ENCODE results near the gene GNAI1.

GNAI1 gene

DNA sequence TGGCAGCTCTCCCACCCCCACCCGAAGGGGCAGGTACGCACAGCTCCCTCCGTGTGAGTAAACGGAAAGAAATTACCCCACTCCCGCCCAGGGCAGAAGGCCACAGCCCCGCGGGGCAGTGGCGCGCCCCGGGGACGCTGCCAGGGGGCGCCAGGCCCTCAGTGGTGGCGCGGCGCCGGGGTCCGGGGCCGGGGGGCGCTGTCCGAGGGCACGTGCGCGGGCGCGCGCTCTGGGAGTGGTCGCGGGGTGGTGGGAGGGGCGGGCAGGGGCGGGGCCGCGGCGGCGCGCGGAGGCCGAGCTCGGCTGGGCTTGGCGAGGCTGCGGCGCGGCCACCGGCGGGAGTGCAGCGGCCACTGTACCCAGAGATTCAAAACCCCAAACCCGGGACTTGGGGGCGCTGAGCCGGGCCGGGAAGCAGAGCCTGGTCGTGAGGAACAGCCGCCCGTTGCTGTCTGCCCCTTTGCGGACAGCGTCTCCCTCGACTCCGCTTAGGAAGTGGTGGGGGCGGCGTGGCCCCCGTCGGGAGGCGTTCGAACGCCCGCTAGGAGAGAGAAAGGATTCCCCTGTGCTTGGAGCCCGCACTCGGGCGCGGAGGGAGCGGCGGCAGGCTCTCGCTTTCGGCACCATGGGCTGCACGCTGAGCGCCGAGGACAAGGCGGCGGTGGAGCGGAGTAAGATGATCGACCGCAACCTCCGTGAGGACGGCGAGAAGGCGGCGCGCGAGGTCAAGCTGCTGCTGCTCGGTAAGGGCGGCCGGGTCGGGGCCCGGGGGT is at the start of gene GNAI1:
Gene GNAI1, plus strand, starts transcription at position 296 of the 773 bp plus-strand sequence. Its CDS starts 330 bp downstream, at position 626.
- peak; percentile 88 for DNase-seq

DNA sequence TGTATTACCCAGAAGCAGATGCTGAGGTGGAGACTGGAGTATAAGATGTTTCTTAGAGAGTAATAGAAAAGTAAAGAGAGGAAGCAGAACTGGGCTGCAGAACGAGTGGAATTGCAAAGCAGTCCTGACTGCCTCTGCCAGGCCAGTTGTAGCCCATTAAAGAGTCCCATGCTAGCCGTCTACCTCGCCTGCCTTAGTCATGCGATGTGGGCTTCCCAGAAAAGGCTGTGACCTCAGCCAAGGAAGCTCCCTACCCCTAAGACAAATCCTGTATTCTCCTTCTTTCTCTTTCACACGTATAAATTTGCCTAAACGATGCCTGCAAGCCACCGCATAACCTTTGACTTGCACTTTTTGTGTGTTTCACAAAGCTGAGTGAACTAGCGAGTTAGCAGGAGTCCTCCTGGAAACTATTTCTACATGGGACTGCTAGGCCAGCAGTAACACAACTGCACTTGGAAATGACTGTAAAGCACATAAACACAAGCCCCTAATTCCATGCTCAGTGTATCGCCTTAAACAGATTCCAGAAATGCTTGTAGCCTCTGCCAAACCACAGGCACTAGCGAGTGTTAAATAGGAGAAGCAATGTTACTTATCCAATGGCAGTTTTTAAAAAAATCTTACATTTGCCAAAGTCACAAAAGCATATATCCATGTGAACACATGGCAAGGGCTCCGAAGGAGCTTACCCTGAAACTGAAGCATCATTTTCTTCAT is 47.4 kb upstream of the GNAI1 start:
- DNase-seq, result no peak

DNA sequence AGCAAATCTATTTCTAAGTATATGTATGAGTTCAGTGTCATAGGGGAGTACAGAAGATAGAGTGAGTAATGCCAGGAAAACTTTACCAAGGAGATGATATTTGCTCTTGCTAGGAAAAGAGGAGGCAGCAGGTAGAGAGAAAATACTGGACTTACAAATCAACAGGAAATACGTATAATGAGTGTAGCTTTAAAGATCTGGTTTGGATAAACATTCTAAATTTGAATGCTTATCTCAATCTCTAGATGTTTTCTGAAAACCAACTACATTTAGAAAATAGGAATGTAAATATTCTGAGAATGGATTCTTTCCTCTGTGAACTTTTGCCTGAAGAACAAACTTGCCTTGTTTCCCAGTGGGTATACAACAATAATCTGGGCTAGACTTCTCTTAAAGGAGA is 46.9 kb upstream of the GNAI1 start:
- DNase-seq, result no peak

- DNase-seq, result no peak
Measured at GRCh38 chr7:80088705-80089104, 45.9 kb upstream of the GNAI1 start.

DNA sequence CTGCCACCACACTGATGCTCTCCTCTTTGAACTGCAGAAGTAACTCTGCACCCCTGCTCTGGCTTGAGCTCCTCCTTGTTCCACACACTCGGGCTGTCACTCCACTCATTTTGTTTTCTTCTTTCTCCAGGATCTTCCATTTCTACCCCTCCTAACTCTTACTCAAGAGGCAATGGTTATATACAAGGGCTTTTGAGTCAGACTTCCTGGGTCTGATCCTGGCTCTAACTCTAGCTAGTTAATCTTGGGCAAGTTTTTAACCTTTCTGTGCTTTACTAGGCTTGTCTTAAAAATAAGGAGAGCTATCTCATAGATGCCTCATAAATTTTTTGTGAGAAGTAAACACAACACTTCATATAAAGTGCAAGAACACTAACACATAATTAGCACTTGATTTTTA is 45.3 kb upstream of the GNAI1 start:
- DNase-seq, result no peak

DNA sequence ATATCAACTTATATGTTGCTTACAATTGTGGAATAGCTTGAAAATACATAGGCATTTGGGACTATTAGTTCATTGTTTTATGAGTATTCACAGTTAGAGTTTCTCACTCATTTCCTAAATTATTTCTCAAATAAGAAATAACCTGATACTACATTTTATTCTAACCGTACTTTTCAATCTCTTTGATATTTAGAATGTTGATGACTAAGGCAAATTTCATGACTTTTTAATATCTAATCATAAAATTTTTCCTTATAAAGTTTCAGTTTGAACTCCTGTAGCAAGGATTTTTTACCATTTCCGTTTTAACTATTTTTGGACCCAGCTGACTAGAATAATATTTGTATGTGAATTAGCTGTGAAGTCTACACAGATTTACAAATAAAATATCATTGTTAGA is 41.3 kb upstream of the GNAI1 start:
- no peak for DNase-seq

- peak; percentile 50 for DNase-seq
Measured at GRCh38 chr7:80095545-80095944, 39.1 kb upstream of the GNAI1 start.

DNA sequence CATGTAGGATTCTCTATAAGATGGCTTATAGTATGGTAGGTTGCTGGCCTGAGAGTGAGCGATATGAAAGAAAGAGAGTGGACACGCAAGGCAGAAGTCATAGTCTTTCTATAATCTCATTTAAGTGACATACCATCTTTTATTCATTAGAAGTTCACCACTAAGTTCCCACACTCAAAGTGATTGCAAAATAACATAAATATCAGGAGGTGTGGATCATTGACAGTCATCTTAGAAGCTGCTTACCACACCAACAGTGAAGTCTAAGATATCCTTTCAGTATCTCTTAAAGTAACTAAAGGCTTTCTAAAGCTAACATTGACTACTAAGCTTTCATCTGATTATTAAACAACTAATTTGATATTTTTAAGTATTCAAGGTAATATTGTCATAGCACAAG is 36.9 kb upstream of the GNAI1 start:
- DNase-seq, result no peak

- peak; percentile 40 for DNase-seq
Measured at GRCh38 chr7:80098795-80099194, 35.8 kb upstream of the GNAI1 start.

GRCh38 chr7:80100254-80100653 is 34.4 kb upstream of the GNAI1 start:
- DNase-seq, result no peak

DNA sequence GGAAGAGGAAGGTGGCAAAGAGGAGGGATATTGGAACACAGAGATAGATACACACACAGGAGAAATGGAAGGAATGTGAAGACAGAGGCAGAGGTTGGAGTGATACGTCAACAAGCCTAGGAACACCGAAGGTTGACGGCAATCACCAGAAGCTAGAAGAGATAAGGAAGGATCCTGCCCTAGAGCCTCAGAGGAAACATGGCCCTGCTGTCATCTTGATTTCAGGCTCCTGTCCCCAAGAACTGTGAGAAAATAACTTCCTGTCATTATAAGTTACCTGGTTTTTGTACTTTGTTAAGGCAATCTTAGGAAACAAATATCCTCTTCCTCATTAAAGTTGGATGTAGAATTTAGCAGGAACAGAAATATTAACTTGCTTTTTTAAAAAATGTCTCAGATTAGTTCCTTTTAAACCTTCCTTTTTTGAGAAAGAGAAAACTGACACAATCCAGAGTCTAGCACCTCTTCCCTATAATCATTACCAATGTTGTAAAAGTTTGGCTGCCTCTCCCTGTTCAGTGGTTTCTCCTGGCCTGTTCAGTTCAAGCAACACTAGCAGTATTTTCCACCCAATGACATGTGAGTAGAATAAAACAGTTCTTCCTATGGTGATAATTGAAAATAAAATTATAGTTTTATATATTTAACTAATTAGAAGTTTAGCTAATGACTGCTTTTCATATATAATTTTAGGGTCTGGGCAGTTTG is 28.8 kb upstream of the GNAI1 start:
- no peak for DNase-seq

- DNase-seq, result no peak
Measured at GRCh38 chr7:80106498-80107113, 28.0 kb upstream of the GNAI1 start.

- no peak for DNase-seq
Measured at GRCh38 chr7:80107278-80107677, 27.4 kb upstream of the GNAI1 start.

GRCh38 chr7:80110376-80110775 is 24.3 kb upstream of the GNAI1 start:
- no peak for DNase-seq

DNA sequence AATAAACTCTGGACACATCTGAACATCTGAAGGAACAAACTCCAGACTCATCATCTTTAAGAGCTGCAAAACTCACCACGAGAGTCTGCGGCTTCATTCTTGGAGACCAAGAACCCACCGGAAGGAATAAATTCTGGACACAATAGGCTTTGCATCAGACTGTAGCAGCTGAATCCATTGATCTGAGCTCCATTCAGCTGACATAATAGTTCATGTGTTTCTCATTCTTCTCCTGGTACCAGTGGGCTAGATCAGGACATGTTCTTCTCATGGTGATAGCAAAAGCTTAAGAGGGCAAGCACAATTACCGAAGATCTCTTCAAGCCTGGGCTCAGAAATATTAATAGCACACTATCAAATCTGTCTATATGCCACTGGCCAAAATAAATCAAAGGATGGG is 20.5 kb upstream of the GNAI1 start:
- no peak for DNase-seq

GRCh38 chr7:80124526-80125264 is 9.9 kb upstream of the GNAI1 start:
- DNase-seq, result no peak

DNA sequence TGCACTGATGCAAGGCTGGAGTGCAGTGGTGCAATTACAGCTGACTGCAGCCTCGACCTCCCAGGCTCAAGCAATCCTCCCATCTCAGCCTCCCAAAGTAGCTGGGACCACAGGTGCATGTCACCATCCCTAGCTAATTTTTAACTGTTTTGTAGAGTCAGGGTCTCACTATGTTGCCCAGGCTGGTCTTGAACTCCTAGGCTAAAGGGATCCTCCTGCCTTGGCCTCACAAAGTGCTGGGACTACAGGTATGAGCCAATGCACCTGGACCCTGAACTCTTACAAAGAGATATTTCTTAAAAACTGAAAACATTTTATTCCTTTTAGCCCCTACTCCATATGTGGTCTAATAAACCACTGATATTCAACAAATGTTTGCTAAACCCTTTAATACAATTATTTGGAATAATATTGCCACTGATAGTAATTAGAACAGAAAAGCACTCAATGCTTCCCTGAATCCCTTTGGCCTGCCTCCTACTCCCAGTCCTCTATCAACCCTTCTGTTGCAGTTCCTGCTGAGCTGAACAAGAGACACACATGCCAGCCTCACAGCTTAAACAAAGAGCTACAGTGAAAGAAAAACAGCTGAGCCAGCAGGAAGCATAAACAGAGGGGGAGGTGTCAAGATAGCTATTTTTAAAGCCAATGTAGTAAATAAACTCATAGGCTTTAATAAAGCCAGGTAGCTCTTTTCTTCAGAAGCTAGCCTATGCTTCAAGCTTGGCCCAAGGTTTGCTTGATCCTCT is 7.0 kb upstream of the GNAI1 start:
- DNase-seq, result peak; percentile 56

- DNase-seq, result no peak
Measured at GRCh38 chr7:80128918-80129317, 5.7 kb upstream of the GNAI1 start.

DNA sequence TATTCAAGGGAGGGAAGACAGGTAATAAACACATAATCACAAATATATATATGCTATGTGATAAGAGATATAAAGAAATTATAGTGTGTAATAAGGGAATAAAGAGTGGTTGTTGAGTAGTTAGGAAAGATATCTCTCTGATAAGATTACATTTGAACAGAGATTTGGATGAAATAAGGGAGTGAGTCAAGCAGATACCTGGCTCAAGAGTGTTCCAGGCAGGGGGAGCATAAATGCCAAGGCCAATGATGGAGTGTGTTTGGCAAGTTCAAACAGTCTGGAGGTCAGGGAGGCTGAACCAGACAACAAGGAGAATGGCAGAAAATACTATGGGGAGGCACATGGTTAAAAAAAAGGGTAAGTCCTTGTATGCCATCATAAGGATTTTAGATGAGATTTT is 4.8 kb upstream of the GNAI1 start:
- peak; percentile 18 for DNase-seq

DNA sequence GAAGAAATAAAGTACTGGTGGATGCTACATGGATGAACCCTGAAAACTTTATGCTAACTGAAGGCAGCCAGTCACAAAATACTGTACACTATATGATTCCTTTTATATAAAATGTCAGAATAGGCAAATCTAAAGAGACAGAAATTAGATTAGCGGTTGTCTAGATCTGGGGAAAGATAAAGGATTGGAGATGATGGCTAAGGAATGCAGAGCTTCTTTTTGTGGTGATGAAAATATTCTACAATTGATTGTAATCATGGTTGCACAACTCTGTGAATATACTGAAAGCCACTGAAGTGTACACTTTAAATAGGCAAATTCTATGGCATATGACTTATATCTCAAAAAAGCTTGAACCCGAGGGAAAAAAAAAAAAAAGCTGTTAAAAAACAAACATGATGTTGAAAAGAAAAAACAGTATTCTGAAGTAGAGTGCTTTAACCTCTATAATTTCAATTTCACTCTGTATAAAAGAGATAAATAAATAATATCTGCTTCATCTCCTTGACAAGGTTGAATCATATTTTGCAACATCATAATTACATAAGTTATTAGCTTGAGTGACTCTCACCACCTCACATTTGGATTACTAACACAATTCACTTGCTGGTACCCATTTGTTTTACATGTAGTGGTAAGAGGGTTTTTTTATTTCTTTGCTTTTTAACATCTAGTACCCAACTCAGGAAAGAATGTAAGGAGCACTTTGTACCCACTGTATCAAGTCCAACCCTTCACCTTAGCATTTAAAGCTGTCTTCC is 2.8 kb upstream of the GNAI1 start:
- no peak for DNase-seq

DNA sequence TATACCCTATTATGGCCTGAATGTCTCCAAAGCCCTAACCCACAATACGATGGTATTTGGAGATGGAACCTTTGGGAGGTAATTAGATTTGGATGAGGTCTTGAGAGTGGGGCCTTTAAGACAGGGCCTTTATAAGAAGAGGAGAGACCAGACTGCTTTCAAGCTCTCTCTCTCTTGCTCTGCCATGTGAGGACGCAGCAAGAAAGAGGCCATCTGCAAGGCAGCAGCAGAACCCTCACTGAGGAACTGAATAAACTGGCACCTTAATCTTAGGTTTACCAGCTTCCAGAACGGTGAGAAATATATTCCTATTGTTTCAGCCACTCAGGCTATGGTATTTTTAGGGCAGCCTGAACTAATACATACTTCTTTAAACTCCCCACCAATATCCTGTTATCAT is 2.0 kb upstream of the GNAI1 start:
- no peak for DNase-seq
